Hepatocyte (in vitro differentiated cells): Measurements from ENCODE around the gene RNLS. TPM values are rescaled to one million over a fixed set of nuclear protein-coding genes. Genes with fewer than 3 reads are reported as not detected.

Source experiments
- DNase-seq: peaks from one replicate; pipeline ENCODE4 v3.0.0-alpha.2; 2016; ENCODE audit warnings: low spot score
- H2AFZ ChIP-seq: fragments of 200-600 bp; sonication (generic); 2 replicates; pipeline ENCODE4 v1.6.0; 2016; ENCODE audit warnings: antibody characterized with exemption, mild to moderate bottlenecking
- H3K27ac ChIP-seq: fragments of 200-600 bp; sonication (generic); 2 replicates; pipeline ENCODE4 v1.5.1; 2016; ENCODE audit warnings: mild to moderate bottlenecking
- H3K27me3 ChIP-seq: fragments of 200-600 bp; sonication (generic); 2 replicates; pipeline ENCODE4 v1.6.1; 2016
- H3K36me3 ChIP-seq: fragments of 200-600 bp; sonication (generic); replicated peaks from 2 replicates; pipeline ENCODE4 v1.5.1; 2016; ENCODE audit warnings: low read depth; ENCODE audit not compliant: insufficient read depth
- H3K4me1 ChIP-seq: fragments of 200-600 bp; sonication (generic); 2 replicates; pipeline ENCODE4 v1.5.1; 2016; ENCODE audit warnings: mild to moderate bottlenecking, moderate library complexity; ENCODE audit not compliant: insufficient read depth
- H3K4me2 ChIP-seq: fragments of 200-600 bp; sonication (generic); 2 replicates; pipeline ENCODE4 v1.6.0; 2016
- H3K4me3 ChIP-seq: fragments of 200-600 bp; sonication (generic); 2 replicates; pipeline ENCODE4 v1.5.1; 2016; ENCODE audit warnings: mild to moderate bottlenecking
- H3K79me2 ChIP-seq: fragments of 200-600 bp; sonication (generic); 2 replicates; pipeline ENCODE4 v1.6.0; 2017; ENCODE audit warnings: mild to moderate bottlenecking
- H3K9me2 ChIP-seq: fragments of 200-600 bp; sonication (generic); replicated peaks from 2 replicates; pipeline ENCODE4 v1.6.0; 2017; ENCODE audit warnings: mild to moderate bottlenecking; ENCODE audit not compliant: insufficient read depth
- H3K9me3 ChIP-seq: fragments of 200-600 bp; sonication (generic); 2 replicates; pipeline ENCODE4 v1.5.1; 2016; ENCODE audit warnings: low read depth, mild to moderate bottlenecking
- H4K20me1 ChIP-seq: fragments of 200-600 bp; sonication (generic); 2 replicates; pipeline ENCODE4 v1.6.0; 2016; ENCODE audit warnings: mild to moderate bottlenecking; ENCODE audit not compliant: insufficient read depth, poor library complexity, severe bottlenecking
- EZH2 ChIP-seq: fragments of 200-600 bp; sonication (generic); IDR thresholded peaks from 2 replicates; pipeline ENCODE4 v1.6.1; 2016; ENCODE audit warnings: antibody characterized with exemption, mild to moderate bottlenecking, borderline replicate concordance
- EZH2phosphoT487 ChIP-seq: fragments of 200-600 bp; sonication (generic); IDR thresholded peaks from one replicate; pipeline ENCODE4 v1.6.1; 2018; ENCODE audit warnings: antibody characterized with exemption, mild to moderate bottlenecking, low read depth, moderate library complexity; ENCODE audit not compliant: unreplicated experiment, severe bottlenecking
- WGBS: methylation state at CpG from one replicate; pipeline ENCODE4 v1.1.6; 2016; ENCODE audit warnings: low lambda C conversion rate; ENCODE audit errors: missing lambda C conversion rate; 5-methylcytosine and 5-hydroxymethylcytosine counted together
- polyA plus RNA-seq: library from polyadenylated mRNA; unstranded; fragments of >200 nt; fragmentation: Nextera tagmentation; extraction: Ambion mirVana; gene quantifications from 2 replicates; pipeline ENCODE4 v1.2.1, GENCODE V29; 2016
- total RNA-seq: library from RNA; depleted of rRNA; stranded (reverse); fragments of >200 nt; gene quantifications from 2 replicates; pipeline ENCODE4 v1.2.3, GENCODE V29; 2014
- TF ChIP-seq, protein P1 (sequence below): fragments of 200-600 bp; sonication (generic); IDR thresholded peaks from 2 replicates; pipeline ENCODE4 v1.5.1; 2016; ENCODE audit warnings: antibody characterized with exemption, mild to moderate bottlenecking; ENCODE audit not compliant: poor library complexity

The RNLS gene
- total and polyA plus RNA-seq, 2 experiments from 2014 or later = 12.8 to 14.9 TPM

- H3K79me2 ChIP-seq = no peaks in the 10 kb centered on the region
- no peak overlapping the region for H2AFZ ChIP-seq
- H3K9me3 ChIP-seq = no peaks in the 10 kb centered on the region
- TF ChIP-seq EZH2phosphoT487 (no peak), EZH2 (no peak)
- TF ChIP-seq, protein P1, sequence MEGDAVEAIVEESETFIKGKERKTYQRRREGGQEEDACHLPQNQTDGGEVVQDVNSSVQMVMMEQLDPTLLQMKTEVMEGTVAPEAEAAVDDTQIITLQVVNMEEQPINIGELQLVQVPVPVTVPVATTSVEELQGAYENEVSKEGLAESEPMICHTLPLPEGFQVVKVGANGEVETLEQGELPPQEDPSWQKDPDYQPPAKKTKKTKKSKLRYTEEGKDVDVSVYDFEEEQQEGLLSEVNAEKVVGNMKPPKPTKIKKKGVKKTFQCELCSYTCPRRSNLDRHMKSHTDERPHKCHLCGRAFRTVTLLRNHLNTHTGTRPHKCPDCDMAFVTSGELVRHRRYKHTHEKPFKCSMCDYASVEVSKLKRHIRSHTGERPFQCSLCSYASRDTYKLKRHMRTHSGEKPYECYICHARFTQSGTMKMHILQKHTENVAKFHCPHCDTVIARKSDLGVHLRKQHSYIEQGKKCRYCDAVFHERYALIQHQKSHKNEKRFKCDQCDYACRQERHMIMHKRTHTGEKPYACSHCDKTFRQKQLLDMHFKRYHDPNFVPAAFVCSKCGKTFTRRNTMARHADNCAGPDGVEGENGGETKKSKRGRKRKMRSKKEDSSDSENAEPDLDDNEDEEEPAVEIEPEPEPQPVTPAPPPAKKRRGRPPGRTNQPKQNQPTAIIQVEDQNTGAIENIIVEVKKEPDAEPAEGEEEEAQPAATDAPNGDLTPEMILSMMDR = no peak
- H4K20me1 ChIP-seq = no peaks in the 10 kb centered on the region
- no peak for DNase-seq
- no peaks in the 10 kb centered on the region for H3K4me1 ChIP-seq
- H3K36me3 ChIP-seq = no peaks in the 10 kb centered on the region
- no peaks in the 10 kb centered on the region for H3K9me2 ChIP-seq
- no peak overlapping the region for H3K4me3 ChIP-seq
- H3K27ac ChIP-seq = no peak overlapping the region
- WGBS = 80% methylated on average over 3 of the region's 3 CpGs
- no peaks in the 10 kb centered on the region for H3K27me3 ChIP-seq
- no peak overlapping the region for H3K4me2 ChIP-seq
Observed at GRCh38 chr10:88456730-88457129, 126.4 kb downstream of the RNLS start.

DNA sequence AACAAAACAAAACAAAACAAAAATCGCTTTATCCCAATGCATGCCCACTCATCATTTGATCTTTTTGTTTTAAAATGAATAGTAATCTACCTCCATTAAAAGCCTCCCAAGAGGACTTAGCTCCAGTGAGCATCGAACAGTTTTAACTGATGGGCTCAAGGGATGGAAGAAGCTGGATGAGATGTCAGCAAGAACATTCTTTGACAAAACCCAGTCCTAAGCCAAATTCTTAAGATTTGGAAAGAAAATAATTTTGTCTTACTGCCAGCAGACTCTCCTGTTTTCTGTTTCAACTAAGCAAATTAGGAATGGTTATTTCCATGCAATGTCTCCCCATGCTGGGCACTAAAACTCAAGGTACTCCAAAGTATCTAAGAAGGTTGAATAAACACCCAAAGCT lies 127.3 kb downstream of the RNLS start:
- no peak overlapping the region for H2AFZ ChIP-seq

DNA sequence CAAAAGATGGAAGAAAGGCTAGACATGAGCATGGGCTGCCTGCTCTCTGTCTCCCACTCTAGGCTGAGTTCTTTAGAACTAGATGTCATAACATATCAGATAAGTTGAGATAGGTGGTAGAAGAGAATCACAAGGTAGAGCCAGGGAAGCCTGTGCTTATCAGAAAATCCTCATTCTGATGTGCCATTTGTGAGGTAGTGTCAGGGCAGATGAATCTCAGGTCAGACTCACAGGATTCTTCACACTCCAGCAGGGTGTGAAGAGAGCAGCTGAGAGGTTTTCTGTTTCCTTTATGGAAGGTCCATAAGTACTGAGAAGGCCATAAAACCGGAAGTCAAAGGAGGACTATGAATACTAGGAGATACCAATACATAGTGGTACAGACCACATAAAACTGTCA lies 132.9 kb downstream of the RNLS start:
- DNase-seq = no peak
- Histone ChIP-seq H3K27ac (no peak overlapping the region), H3K9me2 (no peaks in the 10 kb centered on the region), H3K4me2 (no peak overlapping the region), H3K79me2 (no peaks in the 10 kb centered on the region), H4K20me1 (no peaks in the 10 kb centered on the region), H3K4me1 (no peaks in the 10 kb centered on the region), H3K36me3 (no peaks in the 10 kb centered on the region), H3K9me3 (no peaks in the 10 kb centered on the region), H2AFZ (no peak overlapping the region), H3K4me3 (no peak overlapping the region), H3K27me3 (no peaks in the 10 kb centered on the region)
- TF ChIP-seq, protein P1 = no peak
- TF ChIP-seq EZH2 (no peak), EZH2phosphoT487 (no peak)
- 63% methylated on average over 1 of the region's 1 CpG for WGBS

More for the DNA sequence above, 127.3 kb downstream of the RNLS start:
- H3K4me3 ChIP-seq = no peak overlapping the region
- H3K27ac ChIP-seq = no peak overlapping the region
- H3K4me2 ChIP-seq = no peak overlapping the region
- no peaks in the 10 kb centered on the region for H3K9me3 ChIP-seq
- WGBS = 85% methylated on average over 2 of the region's 2 CpGs
- H3K27me3 ChIP-seq = no peaks in the 10 kb centered on the region
- H3K36me3 ChIP-seq = no peaks in the 10 kb centered on the region
- no peaks in the 10 kb centered on the region for H3K4me1 ChIP-seq
- H3K79me2 ChIP-seq = no peaks in the 10 kb centered on the region
- no peak for DNase-seq
- TF ChIP-seq EZH2phosphoT487 (no peak), EZH2 (no peak)
- TF ChIP-seq, protein P1 = no peak
- no peaks in the 10 kb centered on the region for H3K9me2 ChIP-seq
- no peaks in the 10 kb centered on the region for H4K20me1 ChIP-seq

DNA sequence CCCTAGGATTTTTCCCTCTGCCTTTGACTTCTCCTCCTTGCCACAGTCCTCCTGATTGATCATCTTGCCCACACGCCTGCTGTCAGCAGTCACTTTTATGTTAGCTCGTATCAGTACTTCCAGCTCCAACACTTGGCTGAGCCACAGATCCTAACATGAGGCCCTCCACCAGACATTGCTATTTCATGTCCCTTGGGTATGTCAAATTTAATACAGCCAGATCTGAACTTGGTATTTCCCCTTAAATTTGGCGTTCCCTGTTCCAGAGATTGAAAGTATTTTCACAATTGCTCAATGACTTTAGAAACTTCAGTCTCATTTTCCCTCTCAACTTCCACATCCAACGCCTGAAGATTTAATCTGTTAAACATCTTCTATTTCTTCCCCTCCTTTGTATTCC lies 140.4 kb downstream of the RNLS start:
- no peaks in the 10 kb centered on the region for H4K20me1 ChIP-seq
- H3K27me3 ChIP-seq = no peaks in the 10 kb centered on the region
- H3K4me3 ChIP-seq = no peak overlapping the region
- WGBS = 68% methylated on average over 4 of the region's 4 CpGs
- H3K9me3 ChIP-seq = no peaks in the 10 kb centered on the region
- no peaks in the 10 kb centered on the region for H3K9me2 ChIP-seq
- no peaks in the 10 kb centered on the region for H3K79me2 ChIP-seq
- H3K4me1 ChIP-seq = no peaks in the 10 kb centered on the region
- H2AFZ ChIP-seq = no peak overlapping the region
- no peak for TF ChIP-seq EZH2phosphoT487
- TF ChIP-seq EZH2 = no peak
- TF ChIP-seq, protein P1 = no peak
- no peak overlapping the region for H3K27ac ChIP-seq
- H3K36me3 ChIP-seq = no peaks in the 10 kb centered on the region
- no peak for DNase-seq
- no peak overlapping the region for H3K4me2 ChIP-seq
